Dermis microvascular lymphatic vessel endothelial cell (primary cell): ENCODE measurements around the gene CEACAM21. TPM values are rescaled to one million over a fixed set of nuclear protein-coding genes. Genes with fewer than 3 reads are reported as not detected.

Experiments used
- DNase-seq, 2 donors: peaks; one replicate each; pipeline versions ENCODE4 v3.0.0 to v3.0.0-alpha.2; 2010; ENCODE audit warnings: low read depth in 2 of 2
- total RNA-seq: library from RNA; depleted of rRNA; stranded (reverse); fragments of >200 nt; gene quantifications from 2 replicates; pipeline ENCODE4 v1.2.1, GENCODE V29; 2014

CEACAM21 gene
- total RNA-seq, 1 donor from 2014 or later: 10.8 TPM

GRCh38 chr19:41584260-41584810 lies 8.4 kb downstream of the CEACAM21 start:
- no peak for DNase-seq

- no peak for DNase-seq
These were observed 9.0 kb downstream of the CEACAM21 start for GRCh38 chr19:41584931-41585330.

GRCh38 chr19:41586064-41586463 lies 10.1 kb downstream of the CEACAM21 start:
- no peak for DNase-seq

DNA sequence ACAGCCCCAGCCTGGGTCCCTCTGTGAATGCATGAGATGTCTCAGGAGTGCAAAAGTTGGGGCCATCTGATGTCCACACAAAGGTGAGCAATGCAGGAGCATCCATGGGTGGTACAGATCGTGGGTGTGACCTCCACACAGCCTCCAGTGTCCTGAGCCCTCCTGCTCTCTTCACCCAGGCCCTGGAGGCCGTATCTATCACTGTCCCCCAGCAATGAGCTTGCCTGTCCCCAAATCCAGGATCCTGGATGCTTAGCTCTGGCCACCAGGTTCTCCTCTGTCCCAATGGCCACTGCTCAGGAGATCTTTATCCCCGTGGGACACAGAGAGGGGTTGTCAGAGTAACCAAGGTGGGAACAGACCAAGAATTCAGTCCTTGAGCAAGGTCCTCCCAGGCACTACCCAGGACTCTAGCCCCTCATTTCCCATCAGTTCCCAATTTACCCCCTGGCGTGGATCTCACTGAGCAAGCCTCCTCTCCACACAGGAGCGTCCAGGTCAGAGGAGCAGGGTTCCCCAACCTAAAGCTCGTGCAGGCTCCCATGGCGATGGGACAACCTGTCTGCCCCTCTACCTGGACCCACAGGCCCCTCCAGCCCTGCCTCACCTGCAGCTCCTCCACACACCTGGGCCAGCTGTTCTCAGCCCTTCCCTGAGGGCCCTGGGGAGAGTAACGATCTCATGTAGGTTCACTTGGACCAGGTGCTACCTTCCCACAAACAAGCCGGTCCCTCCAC lies 11.3 kb downstream of the CEACAM21 start:
- DNase-seq: no peak

- no peak for DNase-seq
These were observed 11.9 kb downstream of the CEACAM21 start for GRCh38 chr19:41587838-41588210.

DNA sequence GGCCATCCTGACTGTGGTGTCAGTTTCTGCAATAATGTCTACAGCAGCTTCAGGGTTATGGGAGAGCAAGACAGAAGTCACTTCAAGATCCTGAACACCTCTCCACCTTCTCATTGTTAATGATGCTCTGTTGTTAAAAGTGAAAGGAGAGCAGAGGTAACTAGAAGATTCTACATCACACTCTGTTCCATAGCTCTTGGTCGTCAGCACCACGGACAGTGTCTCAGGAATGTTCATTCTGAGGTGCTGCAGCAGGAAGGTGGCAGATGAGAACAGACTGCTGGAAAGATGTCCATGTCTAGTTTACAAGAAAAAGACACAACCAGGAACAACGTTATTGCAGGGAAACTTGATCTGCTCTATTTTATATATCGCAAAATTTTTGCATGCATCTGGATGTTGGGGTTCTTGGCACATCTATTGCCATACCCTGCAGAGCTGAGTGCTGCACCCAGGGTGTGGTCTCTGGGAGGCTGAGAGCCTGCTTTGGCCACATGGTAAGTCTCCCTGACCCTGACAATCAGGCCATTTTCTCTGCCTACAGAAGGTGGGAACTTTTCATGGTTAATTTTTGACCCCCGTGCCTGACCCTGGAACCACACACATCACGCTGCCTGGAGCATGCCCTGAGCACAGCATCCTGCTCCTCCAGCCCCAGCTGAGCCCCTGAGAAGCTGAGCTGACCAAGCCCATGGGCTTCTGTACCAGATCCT lies 12.7 kb downstream of the CEACAM21 start:
- peak; percentile 11 to 51 for DNase-seq

- no peak for DNase-seq
These were observed 13.4 kb downstream of the CEACAM21 start for GRCh38 chr19:41589371-41589770.

DNA sequence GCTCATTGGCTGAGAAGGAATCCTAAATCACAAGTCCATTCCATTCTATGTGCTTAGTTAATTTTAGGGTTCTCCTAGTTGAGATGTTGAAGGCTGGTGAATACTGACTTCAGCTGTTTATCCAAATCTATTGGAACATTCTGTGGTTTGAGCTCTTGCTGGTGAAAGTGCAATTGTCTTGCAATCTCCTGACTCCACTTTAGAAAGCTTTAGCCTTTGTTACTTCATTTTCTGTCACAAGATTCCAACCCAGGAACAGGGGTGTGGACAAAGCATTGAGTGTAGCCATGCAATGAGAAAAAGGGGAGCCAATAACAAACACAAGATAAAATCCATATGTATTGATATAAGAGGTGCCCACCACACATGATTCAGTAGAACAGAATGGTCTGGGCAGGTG lies 15.0 kb downstream of the CEACAM21 start:
- no peak for DNase-seq

GRCh38 chr19:41591951-41592562 lies 16.1 kb downstream of the CEACAM21 start:
- no peak for DNase-seq

DNA sequence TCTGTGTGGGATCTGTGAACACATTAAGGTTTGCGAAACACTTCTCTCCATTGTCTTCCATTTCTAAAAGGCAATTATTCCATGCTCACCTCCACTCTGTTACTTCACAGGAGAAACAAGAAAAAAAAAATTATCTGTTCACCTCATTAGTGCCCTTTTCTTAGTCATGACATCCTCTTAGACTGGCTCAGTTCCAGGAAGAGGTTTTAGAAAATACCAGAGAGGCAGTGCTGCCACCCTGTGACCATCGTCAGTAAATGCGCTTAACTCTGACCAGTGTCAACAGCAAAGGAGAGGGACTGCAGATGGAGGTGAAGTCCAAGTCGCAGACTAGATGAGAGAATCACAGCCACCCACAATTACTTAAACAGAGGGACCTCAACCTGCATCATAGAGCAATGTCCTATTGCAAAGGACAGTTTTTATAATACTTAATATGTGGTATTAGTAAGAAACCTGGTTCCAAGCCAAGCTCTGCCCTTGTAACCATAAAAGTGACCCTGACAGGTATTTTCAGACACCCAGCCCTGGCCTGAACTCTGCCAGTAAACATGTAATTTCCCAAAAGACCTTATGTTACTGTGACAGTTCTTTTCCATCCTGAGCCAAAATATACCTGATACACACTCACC lies 19.4 kb downstream of the CEACAM21 start:
- peak; percentile 84 to 94 for DNase-seq

DNA sequence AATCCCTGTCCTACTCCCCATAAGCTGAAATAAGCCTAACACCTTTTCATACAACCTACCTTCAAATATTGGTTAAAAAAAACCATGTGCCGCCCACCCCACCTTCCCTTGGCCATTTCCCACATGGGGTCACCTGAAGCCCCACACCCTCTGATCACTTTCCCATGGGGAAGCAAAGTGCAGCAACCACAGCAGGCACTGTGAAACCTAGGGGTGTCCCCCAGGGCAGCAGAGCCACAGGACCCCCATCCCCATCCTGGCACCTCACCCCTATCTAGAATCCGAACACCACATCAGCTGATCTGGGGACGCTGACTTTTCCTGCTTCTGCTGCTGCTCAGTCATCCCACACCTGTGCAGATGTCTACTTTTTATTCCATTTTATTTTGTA lies 19.9 kb downstream of the CEACAM21 start:
- DNase-seq: no peak

- peak; percentile 50 to 75 for DNase-seq
These were observed 21.7 kb downstream of the CEACAM21 start for GRCh38 chr19:41597600-41598041.

DNA sequence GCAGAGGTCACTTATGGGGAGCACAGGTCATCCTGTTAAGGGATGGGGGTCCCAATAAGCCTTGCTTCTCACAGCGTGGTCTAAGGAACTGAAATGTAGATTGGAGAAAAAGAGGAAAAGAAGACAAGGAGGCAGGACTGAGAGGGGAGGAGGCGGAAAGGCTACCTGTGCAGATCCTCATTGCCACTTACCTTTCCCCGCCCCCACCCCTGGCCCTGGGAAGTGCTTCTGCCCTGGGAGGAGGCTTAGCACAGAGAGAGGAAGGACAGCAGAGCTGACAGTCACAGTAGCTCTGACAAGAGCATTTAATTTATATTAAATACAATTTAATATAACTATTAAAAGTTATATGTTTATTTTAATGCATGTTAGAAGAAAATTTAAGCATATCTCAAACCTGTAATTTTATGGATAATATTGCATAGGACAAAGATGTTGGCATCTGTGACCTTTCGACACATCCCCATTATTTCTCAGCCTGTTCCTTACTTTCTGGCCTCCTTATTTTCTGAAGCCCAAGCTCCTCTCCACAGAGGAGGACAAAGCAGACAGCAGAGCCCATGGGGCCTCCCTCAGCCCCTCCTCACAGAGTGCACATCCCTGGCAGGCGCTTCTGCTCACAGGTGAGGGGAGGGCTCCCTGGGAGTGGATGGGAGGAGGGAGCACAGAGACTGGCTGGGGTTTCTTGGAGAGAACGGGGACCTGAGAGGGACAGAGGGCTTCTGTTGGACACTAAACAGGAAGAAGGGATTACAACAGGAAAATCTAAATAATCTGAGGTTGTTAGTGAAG lies 23.4 kb downstream of the CEACAM21 start:
- no peak for DNase-seq

DNA sequence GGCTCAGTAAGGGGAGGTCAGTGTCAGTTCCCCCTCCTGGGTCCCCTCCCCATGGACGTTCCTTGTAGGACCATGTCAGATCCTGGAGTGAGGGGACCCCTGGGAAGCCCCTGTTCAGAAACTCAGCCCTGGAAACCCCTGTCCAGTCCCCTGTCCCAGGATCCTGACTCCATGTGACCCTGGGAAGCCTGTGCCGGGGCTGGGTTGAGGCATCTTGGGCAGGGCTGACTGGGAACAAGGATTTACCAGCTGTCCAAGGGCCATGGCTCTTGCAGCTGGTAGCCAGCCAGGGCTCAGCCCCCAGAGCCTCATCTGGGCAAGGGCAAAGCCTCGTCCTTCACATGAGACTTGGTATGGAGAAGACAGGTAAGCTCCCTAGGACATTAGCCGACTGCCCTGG lies 25.8 kb downstream of the CEACAM21 start:
- no peak for DNase-seq

GRCh38 chr19:41604831-41605230 lies 28.9 kb downstream of the CEACAM21 start:
- no peak for DNase-seq

DNA sequence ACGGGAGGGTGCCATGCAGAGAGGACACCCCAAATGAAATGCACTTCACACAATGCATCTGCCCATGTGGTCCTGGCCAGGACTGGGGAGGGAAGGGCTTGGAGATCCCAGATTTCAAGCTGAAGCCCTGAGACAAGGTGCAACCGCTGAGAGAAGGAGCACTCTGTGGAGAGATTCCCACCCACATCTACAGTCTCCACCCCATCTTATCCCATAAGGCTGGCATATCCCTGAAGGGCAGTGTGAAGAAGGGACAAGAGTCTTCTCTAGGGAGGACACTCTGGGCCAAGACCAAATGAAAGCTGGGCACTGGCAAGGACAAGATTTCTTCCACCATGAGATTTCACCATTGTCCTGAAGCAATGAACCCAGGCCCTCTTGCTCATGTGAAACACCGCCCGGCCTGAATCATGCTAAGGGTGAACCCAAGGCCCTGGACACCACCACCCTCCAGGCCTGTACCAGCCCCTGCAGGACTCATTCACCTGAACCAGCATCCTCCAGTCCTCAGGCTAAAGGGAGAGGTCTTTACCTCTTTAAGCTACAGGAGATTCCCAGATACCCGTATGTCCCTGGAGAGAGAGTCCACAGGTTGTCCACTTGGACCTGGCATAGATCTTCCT lies 30.4 kb downstream of the CEACAM21 start:
- no peak for DNase-seq

DNA sequence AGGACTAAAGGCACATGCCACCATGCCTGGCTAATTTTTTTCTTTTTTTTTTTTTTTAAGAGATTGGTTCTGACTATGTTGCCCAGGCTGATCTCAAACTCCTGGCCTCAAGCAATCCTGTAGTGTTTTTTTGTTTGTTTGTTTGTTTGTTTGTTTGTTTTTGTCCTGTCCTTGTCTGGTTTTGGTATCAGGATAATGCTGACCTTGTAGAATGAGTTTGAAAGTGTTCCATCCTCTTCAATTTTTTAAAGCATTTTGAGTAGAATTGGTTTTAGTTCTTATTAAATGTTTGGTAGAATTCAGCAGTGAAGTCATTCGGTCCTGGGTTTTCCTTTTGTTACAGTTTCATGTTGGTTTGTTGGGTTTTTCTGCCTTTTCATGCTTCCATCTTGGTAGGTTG lies 31.7 kb downstream of the CEACAM21 start:
- DNase-seq: no peak

DNA sequence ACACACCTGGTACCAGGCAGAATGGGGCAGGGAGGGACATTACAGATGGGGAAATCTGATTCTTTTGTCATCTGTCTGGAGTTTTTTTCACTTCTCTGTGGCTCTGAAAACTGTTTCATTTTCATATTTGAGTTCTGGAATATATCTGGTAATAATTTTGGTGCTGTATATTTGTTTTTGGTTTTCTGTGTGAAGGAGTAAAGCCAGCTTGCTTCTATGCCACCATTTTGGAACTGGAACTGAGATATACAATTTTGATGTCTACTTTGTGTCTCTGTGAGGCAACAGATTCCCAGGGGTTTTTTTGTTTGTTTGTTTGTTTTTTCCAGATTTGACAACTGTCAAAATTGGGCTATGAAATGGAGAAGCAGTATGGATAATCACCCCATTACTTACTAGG lies 34.8 kb downstream of the CEACAM21 start:
- DNase-seq: no peak

- DNase-seq: no peak
These were observed 36.5 kb downstream of the CEACAM21 start for GRCh38 chr19:41612483-41612882.

DNA sequence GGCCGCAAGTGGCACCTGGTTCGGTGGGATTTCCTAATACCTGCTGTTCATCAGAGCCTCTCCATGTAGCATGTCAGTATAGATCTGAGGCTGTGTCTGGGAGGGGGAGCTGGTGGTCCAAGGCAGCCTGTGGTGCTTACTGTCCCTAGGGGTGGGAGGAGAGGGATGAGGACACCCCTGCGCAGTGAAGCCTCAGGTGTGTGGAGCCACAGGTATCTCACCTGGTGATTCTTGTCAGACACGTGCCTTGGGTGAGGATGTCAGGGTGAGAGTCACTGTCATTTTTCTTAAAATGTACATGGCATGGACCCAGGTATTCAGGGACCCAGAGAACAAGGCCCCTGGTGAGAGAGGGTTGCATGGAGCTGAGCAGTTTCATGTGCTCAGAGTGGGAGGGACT lies 39.2 kb downstream of the CEACAM21 start:
- no peak for DNase-seq
